Measurements from ENCODE around the gene MARCHF10. TPM values are rescaled to one million over a fixed set of nuclear protein-coding genes. Genes with fewer than 3 reads are reported as not detected.
"Not testable (repeated sequence)": the region's sequence is repeated elsewhere in the genome, so short reads cannot be mapped to it uniquely, and the experiment has no call there.

Gene MARCHF10
- not detected in 2 replicates for total RNA-seq (2014; rRNA removed; shearing (Covaris generic))

GRCh38 chr17:62807812-62808575 is at the start of gene MARCHF10:
Gene MARCHF10 (minus strand): TSS chr17:62808314. CDS start chr17:62801735, 6,579 bp downstream.
- DNase-seq (ENCODE audit: low spot score), result no peak

GRCh38 chr17:62857526-62857925 is 49.4 kb upstream of the MARCHF10 start:
- DNase-seq (ENCODE audit: low spot score), result no peak
- in situ Hi-C loops (cut with HindIII; ENCODE audit: low sequenced_read_pairs), result no loop called here

More at GRCh38 chr17:62807812-62808575, at the start of gene MARCHF10:
- in situ Hi-C loops (cut with HindIII; ENCODE audit: low sequenced_read_pairs), result no loop called here

DNA sequence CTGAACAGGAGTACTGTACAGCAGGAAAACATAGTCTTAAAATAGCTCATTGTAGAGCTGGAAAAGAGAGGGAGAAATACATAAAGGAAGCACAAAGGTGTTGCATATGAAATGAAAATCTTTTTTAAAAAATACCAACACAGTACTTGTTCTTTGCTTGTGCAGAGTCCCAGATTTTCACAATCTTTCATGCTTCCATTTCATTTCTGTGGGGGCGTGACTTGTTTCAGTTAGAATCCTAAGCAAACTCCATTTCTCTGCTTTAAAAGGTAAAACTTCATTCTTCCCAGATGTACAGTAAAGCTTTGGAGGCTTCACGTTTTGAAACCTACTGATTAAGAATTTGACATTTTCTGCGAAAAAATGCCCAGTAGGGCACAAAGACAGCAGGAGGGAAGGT is 48.5 kb upstream of the MARCHF10 start:
- DNase-seq (ENCODE audit: low spot score), result no peak
- in situ Hi-C loops (cut with HindIII; ENCODE audit: low sequenced_read_pairs), result no loop called here

- DNase-seq (ENCODE audit: low spot score), result no peak
- in situ Hi-C loops (cut with HindIII; ENCODE audit: low sequenced_read_pairs), result no loop called here
These were observed 47.0 kb upstream of the MARCHF10 start for GRCh38 chr17:62855156-62855555.

DNA sequence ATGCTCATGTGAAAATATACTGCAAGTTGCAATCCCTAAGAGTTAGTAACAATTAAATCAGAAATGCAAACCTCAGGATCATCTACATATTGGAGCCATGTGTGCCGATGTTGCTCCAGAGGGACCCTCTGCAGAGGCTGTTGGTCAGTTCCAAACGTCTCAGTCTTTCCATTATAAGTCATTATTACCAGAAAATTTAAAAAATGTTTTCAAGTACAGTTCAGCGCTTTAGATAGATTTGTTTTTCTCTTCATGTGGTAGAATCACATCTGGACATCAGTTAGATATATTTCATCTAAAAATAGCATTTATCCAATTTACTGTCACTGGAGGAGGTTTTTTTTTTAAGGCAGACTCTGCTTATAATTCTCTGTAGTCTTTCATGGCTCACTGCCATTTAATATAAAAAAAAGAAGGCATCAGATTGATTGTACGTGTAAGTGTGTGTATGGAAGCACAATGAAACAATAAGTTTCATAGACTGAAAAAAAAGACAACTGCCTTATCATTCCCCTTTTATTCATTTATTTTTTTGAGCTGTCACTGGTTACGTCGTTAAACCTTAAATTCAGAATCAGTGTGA is 46.1 kb upstream of the MARCHF10 start:
- no peak for DNase-seq (ENCODE audit: low spot score)
- in situ Hi-C loops (cut with HindIII; ENCODE audit: low sequenced_read_pairs), result no loop called here

DNA sequence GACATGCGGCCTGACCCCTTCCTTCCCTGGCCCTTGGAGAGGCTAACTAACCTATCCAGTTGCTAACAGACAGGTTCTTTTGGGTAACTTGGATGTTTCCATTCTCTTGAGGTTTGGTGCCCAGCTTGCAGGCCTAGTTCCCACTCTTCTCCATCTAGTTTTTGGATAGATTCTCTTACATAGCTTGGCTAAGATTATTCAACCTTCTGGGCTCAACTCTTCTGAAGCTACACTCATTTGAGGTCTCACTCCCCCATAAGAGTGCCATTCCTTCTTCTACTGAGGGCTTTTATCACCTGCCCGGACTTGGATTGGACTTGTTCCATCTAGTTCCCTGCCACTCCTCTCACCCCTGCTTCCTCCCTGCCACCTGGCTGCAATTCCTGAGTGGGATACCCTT is 44.1 kb upstream of the MARCHF10 start:
- in situ Hi-C loops (cut with HindIII; ENCODE audit: low sequenced_read_pairs), result no loop called here
- no peak for DNase-seq (ENCODE audit: low spot score)

DNA sequence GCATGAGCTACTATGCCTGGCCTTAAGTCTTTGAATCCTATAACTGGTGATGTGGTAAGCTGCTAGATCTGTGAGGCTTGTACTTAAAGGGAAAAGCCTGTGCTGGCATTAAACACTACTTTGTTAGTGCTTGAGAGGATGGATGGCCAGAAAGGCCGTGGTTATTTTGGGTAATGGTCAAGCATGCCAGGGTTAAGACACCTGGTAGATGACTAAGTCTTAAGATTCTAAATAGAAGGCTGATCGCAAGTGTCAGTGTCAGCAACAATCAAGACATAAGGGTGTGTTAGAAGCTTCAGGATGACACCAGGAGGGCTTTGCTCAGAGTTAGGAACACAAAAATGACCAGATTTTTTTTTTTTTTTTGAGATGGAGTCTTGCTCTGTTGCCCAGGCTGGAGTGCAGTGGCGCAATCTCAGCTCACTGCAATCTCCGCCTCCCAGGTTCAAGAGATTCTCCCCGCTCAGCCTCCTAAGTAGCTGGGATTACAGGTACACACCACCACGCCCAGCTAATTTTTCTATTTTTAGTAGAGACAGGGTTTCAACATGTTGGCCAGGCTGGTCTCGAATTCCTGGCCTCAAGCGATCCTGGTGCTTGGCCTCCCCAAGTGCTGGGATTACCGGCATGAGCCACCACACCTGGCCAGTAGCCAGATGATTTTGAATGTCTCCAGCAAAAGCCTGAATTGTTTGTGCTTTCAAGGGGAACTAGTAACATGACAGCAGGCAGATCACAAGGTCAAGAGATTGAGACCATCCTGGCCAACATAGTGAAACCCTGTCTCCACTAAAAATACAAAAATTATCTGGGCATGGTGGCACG is 41.7 kb upstream of the MARCHF10 start:
- in situ Hi-C loops (cut with HindIII; ENCODE audit: low sequenced_read_pairs), result not testable (repeated sequence)

GRCh38 chr17:62848334-62848733 is 40.2 kb upstream of the MARCHF10 start:
- in situ Hi-C loops (cut with HindIII; ENCODE audit: low sequenced_read_pairs), result no loop called here
- no peak for DNase-seq (ENCODE audit: low spot score)

More for the DNA sequence above, 41.7 kb upstream of the MARCHF10 start:
- DNase-seq (ENCODE audit: low spot score), result not testable (repeated sequence)

DNA sequence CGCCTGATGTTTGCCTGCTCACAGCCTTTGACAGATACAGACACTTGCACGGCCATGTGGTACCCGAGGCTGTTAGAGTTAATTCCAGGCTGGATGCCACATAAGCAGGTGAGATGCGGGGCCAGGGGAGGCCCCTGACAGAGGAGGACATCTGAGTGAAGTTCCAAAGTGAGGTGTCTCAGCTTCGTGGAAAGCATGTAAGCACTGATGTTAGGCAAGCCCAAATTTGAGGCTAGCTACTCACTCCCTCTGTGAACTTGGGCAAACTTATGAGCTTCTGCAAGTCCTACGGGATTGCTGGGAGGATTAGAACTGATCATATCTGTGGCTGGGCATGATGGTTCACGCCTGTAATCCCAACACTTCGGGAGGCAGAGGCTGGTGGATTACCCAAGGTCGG is 39.3 kb upstream of the MARCHF10 start:
- DNase-seq (ENCODE audit: low spot score), result no peak
- in situ Hi-C loops (cut with HindIII; ENCODE audit: low sequenced_read_pairs), result no loop called here

DNA sequence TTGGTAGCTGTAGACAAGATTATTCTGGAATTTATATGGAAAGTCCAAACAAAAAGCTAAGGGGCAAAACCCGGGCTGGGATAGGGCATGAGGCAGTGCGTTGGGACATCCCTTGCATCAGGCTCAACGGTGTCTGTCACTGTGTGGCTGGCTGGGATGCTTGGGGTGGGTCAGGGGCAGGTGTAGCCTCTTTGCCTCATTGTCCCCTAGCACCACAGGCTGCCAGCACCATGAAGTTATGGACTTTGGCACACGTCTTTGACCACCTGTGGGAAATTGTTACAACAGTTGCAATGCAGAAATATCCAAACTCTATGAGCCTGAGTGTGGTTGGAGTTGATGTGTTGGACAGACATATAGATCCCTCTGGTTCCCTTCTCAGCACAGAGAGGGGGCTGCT is 32.8 kb upstream of the MARCHF10 start:
- in situ Hi-C loops (cut with HindIII; ENCODE audit: low sequenced_read_pairs), result no loop called here
- no peak for DNase-seq (ENCODE audit: low spot score)

- in situ Hi-C loops (cut with HindIII; ENCODE audit: low sequenced_read_pairs); DNase-seq (ENCODE audit: low spot score): not testable (repeated sequence)
These were observed 25.7 kb upstream of the MARCHF10 start for GRCh38 chr17:62833816-62834215.

DNA sequence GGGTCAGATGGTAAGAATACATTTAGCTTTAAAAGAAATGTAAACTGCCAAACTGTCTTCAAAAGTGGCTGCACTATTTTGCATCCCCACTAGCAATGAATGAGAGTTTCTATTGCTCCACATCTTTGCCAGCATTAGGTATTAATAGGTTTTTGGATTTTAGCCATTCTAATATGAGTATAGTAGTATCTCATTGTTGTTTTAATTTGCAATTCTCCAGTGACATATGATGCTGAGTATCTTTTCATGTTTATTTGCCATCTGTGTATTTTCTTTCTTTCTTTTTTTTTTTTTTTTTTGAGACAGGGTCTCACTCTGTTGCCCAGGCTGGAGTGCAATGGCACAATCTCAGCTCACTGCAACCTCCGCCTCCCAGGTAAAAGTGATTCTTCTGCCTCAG is 24.3 kb upstream of the MARCHF10 start:
- in situ Hi-C loops (cut with HindIII; ENCODE audit: low sequenced_read_pairs), result no loop called here
- no peak for DNase-seq (ENCODE audit: low spot score)

DNA sequence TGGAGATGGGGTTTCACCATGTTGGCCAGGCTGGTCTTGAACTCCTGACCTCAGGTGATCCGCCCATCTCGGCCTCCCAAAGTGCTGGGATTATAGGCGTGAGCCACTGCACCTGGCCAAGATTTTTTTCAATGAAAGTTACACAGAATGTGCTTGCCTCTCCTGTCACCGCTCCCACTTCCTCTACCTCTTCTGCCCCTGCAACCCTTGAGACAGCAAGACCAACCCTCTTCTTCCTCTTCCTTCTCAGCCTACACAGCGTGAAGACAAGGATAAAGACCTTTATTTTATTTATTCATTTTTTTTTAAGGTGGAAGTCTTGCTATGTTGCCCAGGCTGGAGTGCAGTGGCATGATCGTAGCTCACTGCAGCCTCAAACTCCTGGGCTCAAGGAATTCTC is 23.0 kb upstream of the MARCHF10 start:
- in situ Hi-C loops (cut with HindIII; ENCODE audit: low sequenced_read_pairs); DNase-seq (ENCODE audit: low spot score): not testable (repeated sequence)

- DNase-seq (ENCODE audit: low spot score), result no peak
- in situ Hi-C loops (cut with HindIII; ENCODE audit: low sequenced_read_pairs), result no loop called here
These were observed 19.8 kb upstream of the MARCHF10 start for GRCh38 chr17:62827746-62828485.

DNA sequence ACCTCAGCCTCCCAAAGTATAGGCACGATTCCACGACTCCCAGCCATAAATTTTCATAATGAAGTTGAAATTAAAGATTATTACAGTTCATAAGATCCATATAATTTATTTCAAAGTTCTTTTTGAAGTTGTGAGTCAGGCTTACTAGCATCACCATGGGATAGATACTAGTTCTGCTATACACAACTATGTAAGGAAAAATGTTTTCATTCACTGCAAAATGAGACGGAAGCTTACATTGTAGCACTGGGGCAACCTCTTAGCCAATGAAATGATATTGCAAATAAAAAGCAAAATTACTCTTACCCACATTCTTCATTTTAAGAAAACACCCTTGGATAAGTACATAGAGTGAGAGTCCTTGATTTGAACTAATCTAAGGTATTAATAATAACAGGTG is 18.8 kb upstream of the MARCHF10 start:
- DNase-seq (ENCODE audit: low spot score), result no peak
- in situ Hi-C loops (cut with HindIII; ENCODE audit: low sequenced_read_pairs), result no loop called here

DNA sequence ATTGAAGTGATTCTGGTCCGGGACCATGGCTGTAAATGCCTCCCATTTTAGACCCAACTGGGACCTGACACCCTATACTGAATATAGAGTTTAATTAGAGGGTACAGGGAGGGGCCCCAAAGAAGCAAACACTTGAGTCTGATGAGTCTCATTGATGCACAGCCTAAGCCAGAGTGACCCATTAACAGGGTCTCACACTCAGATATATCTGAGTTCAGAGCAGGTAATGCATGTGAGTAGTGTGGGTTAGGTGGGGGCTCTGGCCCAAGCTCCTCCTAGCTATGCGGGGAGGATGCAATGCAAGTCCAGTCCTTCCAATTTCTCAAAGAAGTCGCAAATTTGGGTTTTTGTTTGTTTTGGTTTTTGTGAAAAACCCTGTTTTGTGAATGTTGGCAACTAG is 17.1 kb upstream of the MARCHF10 start:
- in situ Hi-C loops (cut with HindIII; ENCODE audit: low sequenced_read_pairs), result no loop called here

GRCh38 chr17:62824290-62825131 is 16.4 kb upstream of the MARCHF10 start:
- in situ Hi-C loops (cut with HindIII; ENCODE audit: low sequenced_read_pairs), result no loop called here
- no peak for DNase-seq (ENCODE audit: low spot score)

More for the DNA sequence above, 17.1 kb upstream of the MARCHF10 start:
- DNase-seq (ENCODE audit: low spot score), result no peak

DNA sequence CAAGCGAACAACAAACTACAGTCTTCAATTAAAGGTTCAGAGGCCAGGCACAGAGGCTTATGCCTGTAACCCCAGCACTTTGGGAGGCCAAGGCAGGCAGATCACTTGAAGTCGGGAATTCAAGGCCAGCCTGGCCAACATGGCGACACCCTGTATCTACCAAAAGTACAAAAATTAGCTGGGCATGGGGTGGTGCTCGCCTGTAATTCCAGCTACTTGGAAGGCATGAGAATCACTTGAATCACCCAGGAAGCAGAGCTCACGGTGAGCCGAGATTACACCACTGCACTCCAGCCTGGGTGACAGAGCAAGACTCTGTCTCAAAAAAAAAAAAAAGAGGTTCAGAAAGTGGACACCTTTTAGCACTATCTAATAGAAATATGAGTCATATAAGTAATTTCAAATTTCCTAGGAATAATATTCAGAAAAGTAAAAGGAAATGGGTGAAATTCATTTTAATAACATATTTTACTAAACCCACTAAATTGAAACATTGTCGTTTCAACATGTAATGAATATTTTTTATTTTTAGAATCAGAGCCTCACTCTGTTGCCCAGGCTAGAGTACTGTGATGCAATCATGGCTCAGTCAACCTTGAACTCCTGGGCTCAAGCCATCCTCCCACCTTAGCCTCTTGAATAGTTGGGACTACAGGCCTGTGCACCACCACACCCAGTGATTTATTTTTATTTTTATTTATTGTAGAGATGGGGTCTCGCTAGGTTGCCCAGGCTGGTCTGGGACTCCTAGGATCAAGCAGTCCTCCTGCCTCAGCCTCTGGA is 15.2 kb upstream of the MARCHF10 start:
- DNase-seq (ENCODE audit: low spot score), result no peak
- in situ Hi-C loops (cut with HindIII; ENCODE audit: low sequenced_read_pairs), result no loop called here
